Transverse colon (tissue), 4 donors: Measurements from ENCODE around the gene RAMACL. TPM values are rescaled to one million over a fixed set of nuclear protein-coding genes. Genes with fewer than 3 reads are reported as not detected.

Experiments
- DNase-seq: peaks from one replicate; pipeline ENCODE4 v3.0.0-alpha.2; 2019
- H3K27ac ChIP-seq, 4 donors: fragments of 200-600 bp; sonication (generic); 2 replicates each; pipeline ENCODE4 v1.5.1; 2016 to 2018; ENCODE audit warnings: inconsistent platforms in 4 of 4
- H3K27me3 ChIP-seq: fragments of 200-600 bp; sonication (generic); 2 replicates; pipeline ENCODE4 v1.5.1; 2017; ENCODE audit warnings: inconsistent platforms
- H3K36me3 ChIP-seq, 4 donors: fragments of 200-600 bp; sonication (generic); 2 replicates each; pipeline ENCODE4 v1.5.1; 2017 to 2019; ENCODE audit warnings: inconsistent platforms in 4 of 4
- H3K4me1 ChIP-seq, 4 donors: fragments of 200-600 bp; sonication (generic); 2 replicates each; pipeline ENCODE4 v1.5.1; 2017 to 2020; ENCODE audit warnings: inconsistent platforms in 4 of 4
- H3K4me3 ChIP-seq, 4 donors: fragments of 200-600 bp; sonication (generic); 1 replicate in 1 of 4; 2 replicates in 3 of 4; pipeline versions ENCODE4 v1.5.1 to v1.6.1; 2017 to 2019; ENCODE audit warnings: inconsistent platforms in 4 of 4
- H3K9me3 ChIP-seq, 2 donors: fragments of 200-600 bp; sonication (generic); 2 replicates each; pipeline ENCODE4 v1.5.1; 2017 to 2019; ENCODE audit warnings: inconsistent platforms in 2 of 2
- EP300 ChIP-seq: sonication (generic); formaldehyde crosslinking; IDR thresholded peaks from one replicate; pipeline ENCODE4 v1.6.1; 2017; ENCODE audit warnings: antibody characterized with exemption, low read depth
- POLR2A ChIP-seq: fragments of 450-650 bp; IDR thresholded peaks from one replicate; pipeline ENCODE4 v1.6.1; 2016; ENCODE audit warnings: antibody characterized with exemption, mild to moderate bottlenecking, moderate library complexity
- POLR2AphosphoS5 ChIP-seq, 3 donors: sonication (generic); formaldehyde crosslinking; IDR thresholded peaks; one replicate each; pipeline ENCODE4 v1.6.1; 2016; ENCODE audit warnings: antibody characterized with exemption in 3 of 3
- WGBS, 2 donors: methylation state at CpG; one replicate each; pipeline ENCODE4 v1.1.5; 2018; ENCODE audit warnings: low coverage in 1 of 2; 5-methylcytosine and 5-hydroxymethylcytosine counted together
- in situ Hi-C, 4 donors: fragments of 200-750 bp; cut with MboI; loops; one replicate each; pipeline versions ENCODE4 v1.15.0 to v1.15.1; 2017; ENCODE audit warnings: low sequenced_read_pairs in 3 of 4, low pct_ligation_motif_present in 1 of 4, low pct_unique_long_range_greater_than_20kb in 1 of 4
- intact Hi-C: fragments of 100-400 bp; cut with DNase I; formaldehyde crosslinking; loops from one replicate; pipeline ENCODE4 v1.15.1; 2023; ENCODE audit warnings: low total_unique reads
- total RNA-seq, 4 donors: library from RNA; depleted of rRNA; stranded (reverse); fragments of >200 nt; gene quantifications; one replicate each; pipeline ENCODE4 v1.1.0, GENCODE V29; 2016
- TF ChIP-seq, protein P1 (sequence below), 5 experiments: fragments of 200-600 bp in 3 of 5; fragments of 450-650 bp in 2 of 5; sonication (generic) in 3 of 5; IDR thresholded peaks; 1 replicate in 2 of 5; 2 replicates in 3 of 5; pipeline ENCODE4 v1.5.1; 2016 to 2017; ENCODE audit warnings: antibody characterized with exemption in 5 of 5, inconsistent platforms in 3 of 5, mild to moderate bottlenecking in 2 of 5, moderate library complexity in 1 of 5

RAMACL gene
- total RNA-seq, 4 donors from 2014 or later: 0.95 to 1.2 (median 1.2) TPM; not detected in 1

- Histone ChIP-seq H3K4me1 (peaks cover 0 to 7% (median 3%) of the 10 kb centered on the region in 4 donors), H3K27ac (peak overlapping the region; percentile 51 to 80 (median 71)), H3K27me3 (no peaks in the 10 kb centered on the region), H3K9me3 (no peaks in the 10 kb centered on the region), H3K36me3 (no peaks in the 10 kb centered on the region), H3K4me3 (no peak overlapping the region)
- intact Hi-C loops (no loop called here), in situ Hi-C loops (no loop called here)
- DNase-seq: no peak
- 79 to 81% methylated on average over 4 to 10 of the region's 10 CpGs for WGBS, 2 donors
- no peak for TF ChIP-seq POLR2A
- no peak for TF ChIP-seq EP300
- TF ChIP-seq POLR2AphosphoS5 (IDR thresholded peaks at IDR 0.05): no peak
- TF ChIP-seq, protein P1, sequence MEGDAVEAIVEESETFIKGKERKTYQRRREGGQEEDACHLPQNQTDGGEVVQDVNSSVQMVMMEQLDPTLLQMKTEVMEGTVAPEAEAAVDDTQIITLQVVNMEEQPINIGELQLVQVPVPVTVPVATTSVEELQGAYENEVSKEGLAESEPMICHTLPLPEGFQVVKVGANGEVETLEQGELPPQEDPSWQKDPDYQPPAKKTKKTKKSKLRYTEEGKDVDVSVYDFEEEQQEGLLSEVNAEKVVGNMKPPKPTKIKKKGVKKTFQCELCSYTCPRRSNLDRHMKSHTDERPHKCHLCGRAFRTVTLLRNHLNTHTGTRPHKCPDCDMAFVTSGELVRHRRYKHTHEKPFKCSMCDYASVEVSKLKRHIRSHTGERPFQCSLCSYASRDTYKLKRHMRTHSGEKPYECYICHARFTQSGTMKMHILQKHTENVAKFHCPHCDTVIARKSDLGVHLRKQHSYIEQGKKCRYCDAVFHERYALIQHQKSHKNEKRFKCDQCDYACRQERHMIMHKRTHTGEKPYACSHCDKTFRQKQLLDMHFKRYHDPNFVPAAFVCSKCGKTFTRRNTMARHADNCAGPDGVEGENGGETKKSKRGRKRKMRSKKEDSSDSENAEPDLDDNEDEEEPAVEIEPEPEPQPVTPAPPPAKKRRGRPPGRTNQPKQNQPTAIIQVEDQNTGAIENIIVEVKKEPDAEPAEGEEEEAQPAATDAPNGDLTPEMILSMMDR (IDR thresholded peaks at IDR 0.05): no peak
Observed at GRCh38 chr6:166597711-166598440, 11.4 kb upstream of the RAMACL start.

GRCh38 chr6:166596776-166597507 lies 10.5 kb upstream of the RAMACL start:
- Histone ChIP-seq H3K27ac (peak overlapping the region in 3 of 4 donors; percentile 51 to 80 (median 73)), H3K4me3 (no peak overlapping the region)
- 82 to 94% methylated on average over 8 to 15 of the region's 15 CpGs for WGBS, 2 donors

DNA sequence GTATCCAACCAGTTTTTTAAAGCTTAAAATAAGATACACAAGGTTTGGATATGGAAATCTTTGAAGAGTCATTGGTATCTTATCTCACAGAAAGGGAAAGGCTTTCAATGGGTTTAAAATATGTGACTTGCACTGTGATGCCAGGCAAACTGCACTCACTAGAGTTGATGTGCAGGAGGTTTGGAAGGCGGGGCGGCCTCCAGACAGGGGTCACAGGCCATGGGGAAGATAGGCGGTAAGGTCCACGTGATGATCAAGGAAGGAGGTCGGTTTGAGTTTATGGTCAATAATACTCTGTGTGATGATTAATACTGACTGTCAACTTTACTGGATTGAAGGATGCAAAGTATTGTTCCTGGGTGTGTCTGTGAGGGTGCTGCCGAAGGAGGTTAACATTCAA lies 9.5 kb upstream of the RAMACL start:
- H3K9me3 ChIP-seq: no peaks in the 10 kb centered on the region
- no peaks in the 10 kb centered on the region for H3K27me3 ChIP-seq
- H3K36me3 ChIP-seq: no peaks in the 10 kb centered on the region
- no peak overlapping the region for H3K4me3 ChIP-seq
- TF ChIP-seq EP300 (no peak), POLR2AphosphoS5 (IDR thresholded peaks at IDR 0.05) (no peak), POLR2A (no peak)
- TF ChIP-seq, protein P1 (IDR thresholded peaks at IDR 0.05): no peak
- H3K4me1 ChIP-seq: peaks cover 0 to 7% (median 3%) of the 10 kb centered on the region in 4 donors
- no peak for DNase-seq
- peak overlapping the region; percentile 9 to 50 (median 30) for H3K27ac ChIP-seq
- in situ Hi-C loops (no loop called here), intact Hi-C loops (no loop called here)
- WGBS, 2 donors: 76 to 78% methylated on average over 3 to 6 of the region's 6 CpGs

More at GRCh38 chr6:166596776-166597507, 10.5 kb upstream of the RAMACL start:
- Histone ChIP-seq H3K4me1 (peaks cover 0 to 7% (median 3%) of the 10 kb centered on the region in 4 donors), H3K36me3 (no peaks in the 10 kb centered on the region), H3K27me3 (no peaks in the 10 kb centered on the region), H3K9me3 (no peaks in the 10 kb centered on the region)
- TF ChIP-seq EP300 (no peak), POLR2AphosphoS5 (IDR thresholded peaks at IDR 0.05) (no peak), POLR2A (no peak)
- TF ChIP-seq, protein P1 (IDR thresholded peaks at IDR 0.05): no peak
- in situ Hi-C loops (no loop called here), intact Hi-C loops (no loop called here)
- no peak for DNase-seq

- H3K27ac ChIP-seq: peak overlapping the region; percentile 9 to 50 (median 30)
- peaks cover 0 to 7% (median 3%) of the 10 kb centered on the region in 4 donors for H3K4me1 ChIP-seq
- no peak for TF ChIP-seq EP300
- 92 to 93% methylated on average over 8 to 13 of the region's 13 CpGs for WGBS, 2 donors
- H3K36me3 ChIP-seq: no peaks in the 10 kb centered on the region
- H3K9me3 ChIP-seq: no peaks in the 10 kb centered on the region
- no peaks in the 10 kb centered on the region for H3K27me3 ChIP-seq
- no peak overlapping the region for H3K4me3 ChIP-seq
- intact Hi-C loops: no loop called here
- in situ Hi-C loops: no loop called here
- no peak for DNase-seq
Observed at GRCh38 chr6:166595061-166595780, 8.7 kb upstream of the RAMACL start.
